HCT116 (cell line): ENCODE results near the gene MYO3B. TPM values are rescaled to one million over a fixed set of nuclear protein-coding genes. Genes with fewer than 3 reads are reported as not detected.

Source experiments
- ATAC-seq: fragments of 200-7000 bp; cut with Tn5 transposase; 2 replicates; pipeline ENCODE4 v1.9.1; 2020; ENCODE audit warnings: mild to moderate bottlenecking, moderate library complexity
- BruUV-seq: library from RNA; stranded (reverse); fragments of 400-500 nt; replicated peaks from 2 replicates; lab custom pipeline; 2021; lab: Mats Ljungman, UMichigan
- CTCF ChIA-PET: fragments of 300-600 bp; sonication (Branson Sonifier 250); formaldehyde crosslinking; loops from one replicate; lab custom pipeline; 2021; ENCODE audit warnings: antibody characterized with exemption; lab: Charles Lee
- POLR2A ChIA-PET: fragments of 300-600, 350-600 bp; sonication (Branson Sonifier 250); formaldehyde crosslinking; loops from one replicate; lab custom pipeline; 2021; ENCODE audit warnings: antibody characterized with exemption; lab: Charles Lee
- RAD21 ChIA-PET, 2 experiments: fragments of 300-600 bp; sonication (Branson Sonifier 250); formaldehyde crosslinking; loops; one replicate each; lab custom pipeline; 2023; ENCODE audit warnings: low total read pairs in 2 of 2; ENCODE audit not compliant: uncharacterized antibody in 2 of 2, unreplicated experiment in 2 of 2, low non-redundant PET in 1 of 2; lab: Charles Lee
- DNase-seq: peaks from one replicate; pipeline ENCODE4 v3.0.0-alpha.2; 2010; ENCODE audit warnings: low read depth, low spot score
- H2AFZ ChIP-seq: fragments of 200-600 bp; shearing (Covaris generic), sonication (generic); 2 replicates; pipeline ENCODE4 v1.6.1; 2017; ENCODE audit warnings: low read depth, mixed run types, mixed read lengths, antibody characterized with exemption, low read length; ENCODE audit not compliant: poor library complexity, severe bottlenecking
- H3K27ac ChIP-seq: 2 replicates; pipeline ENCODE4 v1.5.1; 2012; ENCODE audit warnings: low read depth, low read length
- H3K27me3 ChIP-seq: fragments of 200-600 bp; sonication (generic); 2 replicates; pipeline ENCODE4 v1.6.1; 2016; ENCODE audit warnings: mixed run types, low read length, mixed read lengths; ENCODE audit not compliant: insufficient read depth
- H3K36me3 ChIP-seq, 2 experiments: fragments of 200-500 bp in 1 of 2; fragments of 200-600 bp in 1 of 2; sonication (Bioruptor generic) in 1 of 2; sonication (generic) in 1 of 2; 2 replicates each; pipeline versions ENCODE4 v1.5.1 to v1.6.1; 2014 to 2016; ENCODE audit warnings: low read length in 2 of 2, inconsistent platforms in 1 of 2, mixed read lengths in 1 of 2, mixed run types in 1 of 2; ENCODE audit not compliant: insufficient read depth in 2 of 2, control insufficient read depth in 1 of 2
- H3K4me1 ChIP-seq, 2 experiments: fragments of 200-600 bp in 1 of 2; sonication (generic) in 1 of 2; 2 replicates each; pipeline versions ENCODE4 v1.5.1 to v1.6.1; 2012 to 2017; ENCODE audit warnings: low read length in 2 of 2, inconsistent platforms in 1 of 2, mild to moderate bottlenecking in 1 of 2, mixed read lengths in 1 of 2, mixed run types in 1 of 2, moderate library complexity in 1 of 2; ENCODE audit not compliant: insufficient read depth in 2 of 2, control insufficient read depth in 1 of 2
- H3K4me2 ChIP-seq: fragments of 200-600 bp; sonication (generic); 2 replicates; pipeline ENCODE4 v1.6.1; 2017; ENCODE audit warnings: mixed run types, low read length, mixed read lengths
- H3K4me3 ChIP-seq, 2 experiments: fragments of 200-600 bp in 1 of 2; sonication (generic) in 1 of 2; replicated peaks in 1 of 2; 2 replicates each; pipeline ENCODE4 v1.5.1; 2011 to 2016; ENCODE audit warnings: low read length in 2 of 2, control low read depth in 1 of 2, low read depth in 1 of 2, mild to moderate bottlenecking in 1 of 2, mixed read lengths in 1 of 2, mixed run types in 1 of 2
- H3K79me2 ChIP-seq: fragments of 200-600 bp; sonication (generic); 2 replicates; pipeline ENCODE4 v1.6.1; 2017; ENCODE audit warnings: mild to moderate bottlenecking, mixed run types, low read length, moderate library complexity, mixed read lengths; ENCODE audit not compliant: insufficient read depth
- H3K9ac ChIP-seq: fragments of 200-600 bp; sonication (generic); 2 replicates; pipeline ENCODE4 v1.6.1; 2016; ENCODE audit warnings: low read length, mixed read lengths
- H3K9me2 ChIP-seq: fragments of 200-600 bp; sonication (generic), shearing (Covaris generic); 2 replicates; pipeline ENCODE4 v1.6.1; 2017; ENCODE audit warnings: mixed run types, mild to moderate bottlenecking, moderate library complexity; ENCODE audit not compliant: insufficient read depth
- H3K9me3 ChIP-seq, 2 experiments: fragments of 200-500 bp in 1 of 2; fragments of 200-600 bp in 1 of 2; sonication (Bioruptor generic) in 1 of 2; sonication (generic) in 1 of 2; 2 replicates each; pipeline ENCODE4 v1.6.1; 2014 to 2017; ENCODE audit warnings: low read length in 2 of 2, mixed read lengths in 2 of 2, inconsistent platforms in 1 of 2, low read depth in 1 of 2, mild to moderate bottlenecking in 1 of 2, mixed run types in 1 of 2, moderate library complexity in 1 of 2; ENCODE audit not compliant: control insufficient read depth in 1 of 2, insufficient read depth in 1 of 2
- H4K20me1 ChIP-seq: fragments of 200-600 bp; sonication (generic), shearing (Covaris generic); 2 replicates; pipeline ENCODE4 v1.6.1; 2017; ENCODE audit warnings: mixed run types, mild to moderate bottlenecking, moderate library complexity; ENCODE audit not compliant: insufficient read depth
- CEBPB ChIP-seq: IDR thresholded peaks from 2 replicates; pipeline ENCODE4 v1.6.1; 2012; ENCODE audit warnings: low read depth
- EGR1 ChIP-seq: IDR thresholded peaks from 2 replicates; pipeline ENCODE4 v1.6.1; 2012; ENCODE audit warnings: low read depth
- ELF1 ChIP-seq: IDR thresholded peaks from 2 replicates; pipeline ENCODE4 v1.6.1; 2012; ENCODE audit warnings: low read depth, borderline replicate concordance
- EZH2phosphoT487 ChIP-seq: fragments of 200-600 bp; IDR thresholded peaks from 2 replicates; pipeline ENCODE4 v1.6.1; 2018; ENCODE audit warnings: antibody characterized with exemption, borderline replicate concordance
- FOSL1 ChIP-seq: IDR thresholded peaks from 2 replicates; pipeline ENCODE4 v1.6.1; 2012; ENCODE audit warnings: low read depth
- JUND ChIP-seq: IDR thresholded peaks from 2 replicates; pipeline ENCODE4 v1.6.1; 2012
- POLR2AphosphoS5 ChIP-seq: IDR thresholded peaks from 2 replicates; pipeline ENCODE4 v1.6.1; 2011; ENCODE audit warnings: mild to moderate bottlenecking, low read depth, low read length, moderate library complexity
- RAD21 ChIP-seq: IDR thresholded peaks from 2 replicates; pipeline ENCODE4 v1.6.1; 2012; ENCODE audit warnings: low read depth, mild to moderate bottlenecking
- SIN3A ChIP-seq: IDR thresholded peaks from 2 replicates; pipeline ENCODE4 v1.6.1; 2012; ENCODE audit warnings: low read depth
- SP1 ChIP-seq: IDR thresholded peaks from 2 replicates; pipeline ENCODE4 v1.6.1; 2012; ENCODE audit warnings: low read depth
- SRF ChIP-seq: IDR thresholded peaks from 2 replicates; pipeline ENCODE4 v1.6.1; 2012; ENCODE audit warnings: low read depth
- TCF7L2 ChIP-seq: IDR thresholded peaks from 2 replicates; pipeline ENCODE4 v1.7.0; 2011; ENCODE audit warnings: borderline replicate concordance, inconsistent platforms; ENCODE audit not compliant: insufficient read depth, insufficient read length; ENCODE audit errors: extremely low read depth
- YY1 ChIP-seq: IDR thresholded peaks from 2 replicates; pipeline ENCODE4 v1.6.1; 2011; ENCODE audit warnings: low read length, low read depth, moderate library complexity, mild to moderate bottlenecking; ENCODE audit not compliant: insufficient replicate concordance; ENCODE audit errors: extremely low read depth
- ZBTB33 ChIP-seq: IDR thresholded peaks from 2 replicates; pipeline ENCODE4 v1.6.1; 2011; ENCODE audit warnings: mild to moderate bottlenecking, low read length, moderate library complexity; ENCODE audit not compliant: insufficient replicate concordance; ENCODE audit errors: extremely low read depth
- ZFX ChIP-seq: fragments of 450-650 bp; IDR thresholded peaks from 2 replicates; pipeline ENCODE4 v1.6.1; 2017
- intact Hi-C: fragments of 100-400 bp; cut with micrococcal nuclease; formaldehyde crosslinking; loops from 2 replicates; pipeline ENCODE4 v1.10.0; 2022
- total RNA-seq: library from RNA; stranded (reverse); gene quantifications from one replicate; pipeline ENCODE4 v1.2.1, GENCODE V29; 2021; ENCODE audit not compliant: unreplicated experiment
- TF ChIP-seq, protein P1 (sequence below), 3 experiments: fragments of 200-600 bp in 1 of 3; sonication (generic) in 1 of 3; IDR thresholded peaks in 2 of 3; conservative IDR thresholded peaks in 1 of 3; 2 replicates each; pipeline ENCODE4 v1.5.1; 2012 to 2017; ENCODE audit warnings: low read depth in 2 of 3, low read length in 2 of 3, antibody characterized with exemption in 1 of 3, borderline replicate concordance in 1 of 3, control low read depth in 1 of 3, mild to moderate bottlenecking in 1 of 3, mixed read lengths in 1 of 3, mixed run types in 1 of 3, moderate library complexity in 1 of 3; ENCODE audit not compliant: insufficient read depth in 1 of 3
- TF ChIP-seq, protein P2 (sequence below): IDR thresholded peaks from 2 replicates; pipeline ENCODE4 v1.6.1; 2012; ENCODE audit warnings: low read depth

Gene MYO3B
- total RNA-seq, 1 experiment from 2014 or later = not detected

GRCh38 chr2:170408461-170409163, 230.7 kb downstream of the MYO3B start:
- no peak for TF ChIP-seq RAD21
- TF ChIP-seq JUND = no peak
- TF ChIP-seq, protein P1, sequence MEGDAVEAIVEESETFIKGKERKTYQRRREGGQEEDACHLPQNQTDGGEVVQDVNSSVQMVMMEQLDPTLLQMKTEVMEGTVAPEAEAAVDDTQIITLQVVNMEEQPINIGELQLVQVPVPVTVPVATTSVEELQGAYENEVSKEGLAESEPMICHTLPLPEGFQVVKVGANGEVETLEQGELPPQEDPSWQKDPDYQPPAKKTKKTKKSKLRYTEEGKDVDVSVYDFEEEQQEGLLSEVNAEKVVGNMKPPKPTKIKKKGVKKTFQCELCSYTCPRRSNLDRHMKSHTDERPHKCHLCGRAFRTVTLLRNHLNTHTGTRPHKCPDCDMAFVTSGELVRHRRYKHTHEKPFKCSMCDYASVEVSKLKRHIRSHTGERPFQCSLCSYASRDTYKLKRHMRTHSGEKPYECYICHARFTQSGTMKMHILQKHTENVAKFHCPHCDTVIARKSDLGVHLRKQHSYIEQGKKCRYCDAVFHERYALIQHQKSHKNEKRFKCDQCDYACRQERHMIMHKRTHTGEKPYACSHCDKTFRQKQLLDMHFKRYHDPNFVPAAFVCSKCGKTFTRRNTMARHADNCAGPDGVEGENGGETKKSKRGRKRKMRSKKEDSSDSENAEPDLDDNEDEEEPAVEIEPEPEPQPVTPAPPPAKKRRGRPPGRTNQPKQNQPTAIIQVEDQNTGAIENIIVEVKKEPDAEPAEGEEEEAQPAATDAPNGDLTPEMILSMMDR (IDR thresholded peaks at IDR 0.05 in 2 of 3, conservative IDR thresholded peaks at IDR 0.05 in 1 of 3; ENCODE audit: borderline replicate concordance in 1 of 3, insufficient read depth in 1 of 3, low read depth in 2 of 3, low read length in 2 of 3) = no peak
- TF ChIP-seq ZFX = no peak
- TF ChIP-seq ELF1 = no peak
- no peak for TF ChIP-seq ZBTB33
- no peak for TF ChIP-seq CEBPB
- TF ChIP-seq TCF7L2 = no peak
- TF ChIP-seq EZH2phosphoT487 = no peak
- TF ChIP-seq SP1 = no peak
- no peak for TF ChIP-seq SRF
- TF ChIP-seq FOSL1 = no peak
- no peak for TF ChIP-seq POLR2AphosphoS5
- TF ChIP-seq YY1 = no peak
- no peak for TF ChIP-seq EGR1
- TF ChIP-seq, protein P2, sequence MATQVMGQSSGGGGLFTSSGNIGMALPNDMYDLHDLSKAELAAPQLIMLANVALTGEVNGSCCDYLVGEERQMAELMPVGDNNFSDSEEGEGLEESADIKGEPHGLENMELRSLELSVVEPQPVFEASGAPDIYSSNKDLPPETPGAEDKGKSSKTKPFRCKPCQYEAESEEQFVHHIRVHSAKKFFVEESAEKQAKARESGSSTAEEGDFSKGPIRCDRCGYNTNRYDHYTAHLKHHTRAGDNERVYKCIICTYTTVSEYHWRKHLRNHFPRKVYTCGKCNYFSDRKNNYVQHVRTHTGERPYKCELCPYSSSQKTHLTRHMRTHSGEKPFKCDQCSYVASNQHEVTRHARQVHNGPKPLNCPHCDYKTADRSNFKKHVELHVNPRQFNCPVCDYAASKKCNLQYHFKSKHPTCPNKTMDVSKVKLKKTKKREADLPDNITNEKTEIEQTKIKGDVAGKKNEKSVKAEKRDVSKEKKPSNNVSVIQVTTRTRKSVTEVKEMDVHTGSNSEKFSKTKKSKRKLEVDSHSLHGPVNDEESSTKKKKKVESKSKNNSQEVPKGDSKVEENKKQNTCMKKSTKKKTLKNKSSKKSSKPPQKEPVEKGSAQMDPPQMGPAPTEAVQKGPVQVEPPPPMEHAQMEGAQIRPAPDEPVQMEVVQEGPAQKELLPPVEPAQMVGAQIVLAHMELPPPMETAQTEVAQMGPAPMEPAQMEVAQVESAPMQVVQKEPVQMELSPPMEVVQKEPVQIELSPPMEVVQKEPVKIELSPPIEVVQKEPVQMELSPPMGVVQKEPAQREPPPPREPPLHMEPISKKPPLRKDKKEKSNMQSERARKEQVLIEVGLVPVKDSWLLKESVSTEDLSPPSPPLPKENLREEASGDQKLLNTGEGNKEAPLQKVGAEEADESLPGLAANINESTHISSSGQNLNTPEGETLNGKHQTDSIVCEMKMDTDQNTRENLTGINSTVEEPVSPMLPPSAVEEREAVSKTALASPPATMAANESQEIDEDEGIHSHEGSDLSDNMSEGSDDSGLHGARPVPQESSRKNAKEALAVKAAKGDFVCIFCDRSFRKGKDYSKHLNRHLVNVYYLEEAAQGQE = no peak
- no peak for TF ChIP-seq SIN3A
- no TSS peak for BruUV-seq
- intact Hi-C loops = loop anchor here (1.0 kb wide), 1 partner anchor 404 kb away; no protein-coding TSS in a partner anchor
- ATAC-seq (peak; percentile 59; the same call in 1 of the 2 replicates), DNase-seq (no peak)
- ChIA-PET CTCF (interaction anchor here (0.9 to 2.4 kb wide), 16 partner anchors 10 to 408 kb away, joined by 3 to 26 read pairs (median 6); partner anchors contain the start of gene GAD1), RAD21 (interaction anchor here in 1 of 2 experiments (1.0 kb wide), 1 partner anchor 402 kb away, joined by 4 read pairs; no protein-coding TSS in a partner anchor), POLR2A (interaction anchor here (1.4 kb wide), 1 partner anchor 408 kb away, joined by 3 read pairs; the partner anchor contains the start of gene GAD1)
- no peaks in the 10 kb centered on the region for H3K36me3 ChIP-seq
- H3K9me3 ChIP-seq = no peaks in the 10 kb centered on the region
- no peaks in the 10 kb centered on the region for H3K9me2 ChIP-seq
- no peak overlapping the region for H3K27ac ChIP-seq
- H3K27me3 ChIP-seq = no peaks in the 10 kb centered on the region
- H3K4me3 ChIP-seq = peak overlapping the region in 1 of 2 experiments; percentile 44; a peak in 2 of 4 replicates
- H3K4me1 ChIP-seq = peaks cover 0 to 7% of the 10 kb centered on the region in 2 experiments; a peak in 1 of 4 replicates
- peak overlapping the region; percentile 95 for H2AFZ ChIP-seq
- H3K4me2 ChIP-seq = peak overlapping the region; percentile 69
- no peaks in the 10 kb centered on the region for H3K79me2 ChIP-seq
- no peak overlapping the region for H3K9ac ChIP-seq
- no peaks in the 10 kb centered on the region for H4K20me1 ChIP-seq
